RWPE1 (cell line): ENCODE measurements around the gene CTNNBL1.

Experiments
- CTCF ChIA-PET: fragments of 350-600 bp; sonication (Branson Sonifier 250); formaldehyde crosslinking; extraction: SDS; loops from one replicate; lab custom pipeline; 2021; lab: Yijun Ruan, JAX
- POLR2A ChIA-PET: fragments of 400-600 bp; formaldehyde crosslinking; extraction: SDS; loops from one replicate; lab custom pipeline; 2020; ENCODE audit warnings: antibody characterized with exemption; ENCODE audit not compliant: low non-redundant PET; lab: Yijun Ruan, JAX
- DNase-seq: peaks from one replicate; pipeline ENCODE4 v3.0.0; 2012; ENCODE audit warnings: low spot score
- H3K27ac ChIP-seq: fragments of 450-650 bp; 2 replicates; pipeline ENCODE4 v1.5.1; 2017
- CTCF ChIP-seq: fragments of 450-650 bp; conservative IDR thresholded peaks from 2 replicates; pipeline ENCODE4 v1.5.1; 2017; ENCODE audit warnings: low read depth, mild to moderate bottlenecking

Gene CTNNBL1

GRCh38 chr20:37877832-37878772, 184.3 kb downstream of the CTNNBL1 start:
- ChIA-PET POLR2A (no interaction called here), CTCF (interaction anchor here (0.9 kb wide), 1 partner anchor 314 kb away, joined by 3 read pairs; no protein-coding TSS in a partner anchor)
- TF ChIP-seq CTCF: no peak
- no peak for DNase-seq
- H3K27ac ChIP-seq: no peak overlapping the region

GRCh38 chr20:37878835-37879599, 185.2 kb downstream of the CTNNBL1 start:
- H3K27ac ChIP-seq: no peak overlapping the region
- CTCF ChIA-PET: interaction anchor here (0.7 to 1.3 kb wide), 2 partner anchors 33 to 315 kb away, joined by 3 to 5 read pairs; no protein-coding TSS in a partner anchor
- POLR2A ChIA-PET: interaction anchor here (0.6 kb wide), 1 partner anchor 10 kb away, joined by 4 read pairs; no protein-coding TSS in a partner anchor

GRCh38 chr20:37879843-37880242, 186.0 kb downstream of the CTNNBL1 start:
- CTCF ChIA-PET: interaction anchor here (0.7 to 1.3 kb wide), 4 partner anchors 11 to 315 kb away, joined by 3 to 5 read pairs (median 4); no protein-coding TSS in a partner anchor
- no peak for DNase-seq
- POLR2A ChIA-PET: no interaction called here
- no peak overlapping the region for H3K27ac ChIP-seq
- no peak for TF ChIP-seq CTCF

More at GRCh38 chr20:37878835-37879599, 185.2 kb downstream of the CTNNBL1 start:
- TF ChIP-seq CTCF: no peak
- DNase-seq: no peak

- no peak for DNase-seq
- ChIA-PET POLR2A (no interaction called here), CTCF (interaction anchor here (0.6 to 1.2 kb wide), 5 partner anchors 12 to 375 kb away, joined by 3 to 6 read pairs (median 3); no protein-coding TSS in a partner anchor)
- no peak for TF ChIP-seq CTCF
- no peak overlapping the region for H3K27ac ChIP-seq
Measured at GRCh38 chr20:37880726-37881591, 187.1 kb downstream of the CTNNBL1 start.

- no peak for TF ChIP-seq CTCF
- DNase-seq: no peak
- ChIA-PET CTCF (interaction anchor here (0.6 kb wide), 1 partner anchor 347 kb away, joined by 6 read pairs; no protein-coding TSS in a partner anchor), POLR2A (no interaction called here)
- no peak overlapping the region for H3K27ac ChIP-seq
Measured at GRCh38 chr20:37881601-37882343, 187.9 kb downstream of the CTNNBL1 start.
